Kasumi-1 (cell line): ENCODE data around the gene EYA2.

Experiments
- DNase-seq, 2 experiments: peaks; one replicate each; lab custom pipeline; 2025; lab: John Stamatoyannopoulos, UW

The EYA2 gene

GRCh38 chr20:47007826-47008655, 113.4 kb downstream of the EYA2 start:
- DNase-seq = no peak

GRCh38 chr20:47008842-47009518, 114.3 kb downstream of the EYA2 start:
- DNase-seq = no peak

GRCh38 chr20:47009784-47010183, 115.1 kb downstream of the EYA2 start:
- DNase-seq = no peak

- DNase-seq = no peak
These were observed 117.3 kb downstream of the EYA2 start for GRCh38 chr20:47011984-47012383.

- DNase-seq = no peak
These were observed 119.0 kb downstream of the EYA2 start for GRCh38 chr20:47013606-47014005.

GRCh38 chr20:47016068-47016664, 121.5 kb downstream of the EYA2 start:
- no peak for DNase-seq

- DNase-seq = no peak
These were observed 123.7 kb downstream of the EYA2 start for GRCh38 chr20:47018381-47018780.

- no peak for DNase-seq
These were observed 124.6 kb downstream of the EYA2 start for GRCh38 chr20:47019121-47019824.

GRCh38 chr20:47020231-47020630, 125.6 kb downstream of the EYA2 start:
- no peak for DNase-seq

- DNase-seq = no peak
These were observed 127.2 kb downstream of the EYA2 start for GRCh38 chr20:47021850-47022249.

GRCh38 chr20:47024461-47024937, 129.9 kb downstream of the EYA2 start:
- DNase-seq = no peak

- no peak for DNase-seq
These were observed 132.4 kb downstream of the EYA2 start for GRCh38 chr20:47027042-47027441.

- no peak for DNase-seq
These were observed 132.8 kb downstream of the EYA2 start for GRCh38 chr20:47027456-47027855.

- DNase-seq = no peak
These were observed 133.8 kb downstream of the EYA2 start for GRCh38 chr20:47028487-47028886.

- DNase-seq = no peak
These were observed 135.2 kb downstream of the EYA2 start for GRCh38 chr20:47029845-47030244.

- no peak for DNase-seq
These were observed 135.7 kb downstream of the EYA2 start for GRCh38 chr20:47030271-47030810.

- DNase-seq = no peak
These were observed 136.4 kb downstream of the EYA2 start for GRCh38 chr20:47031004-47031403.

- no peak for DNase-seq
These were observed 137.2 kb downstream of the EYA2 start for GRCh38 chr20:47031821-47032220.

- no peak for DNase-seq
These were observed 138.4 kb downstream of the EYA2 start for GRCh38 chr20:47032933-47033578.

- no peak for DNase-seq
These were observed 139.0 kb downstream of the EYA2 start for GRCh38 chr20:47033665-47034064.

- no peak for DNase-seq
These were observed 140.5 kb downstream of the EYA2 start for GRCh38 chr20:47035026-47035590.
